Smooth muscle cell (in vitro differentiated cells): Measurements from ENCODE around the gene RETREG3. TPM values are rescaled to one million over a fixed set of nuclear protein-coding genes. Genes with fewer than 3 reads are reported as not detected.
A peak's percentile ranks its signal among the peaks of the same experiment; 100 is the strongest.

Experiments used
- DNase-seq: peaks from one replicate; lab custom pipeline; 2025; ENCODE audit not compliant: unreplicated experiment; lab: John Stamatoyannopoulos, UW
- H2AFZ ChIP-seq: fragments of 200-600 bp; sonication (generic); 2 replicates; pipeline ENCODE4 v1.6.0; 2016; ENCODE audit warnings: antibody characterized with exemption, low read depth, mild to moderate bottlenecking
- H3F3A ChIP-seq: fragments of 200-600 bp; sonication (generic); 2 replicates; pipeline ENCODE4 v1.6.0; 2017; ENCODE audit warnings: antibody characterized with exemption, low read depth
- H3K27ac ChIP-seq: fragments of 200-600 bp; sonication (generic); 2 replicates; pipeline ENCODE4 v1.5.1; 2016; ENCODE audit warnings: low read depth, mild to moderate bottlenecking
- H3K27me3 ChIP-seq: fragments of 200-600 bp; sonication (generic); 2 replicates; pipeline ENCODE4 v1.6.1; 2016; ENCODE audit warnings: low read depth, mild to moderate bottlenecking
- H3K36me3 ChIP-seq: fragments of 200-600 bp; sonication (generic); 2 replicates; pipeline ENCODE4 v1.5.1; 2016; ENCODE audit warnings: low read depth
- H3K4me1 ChIP-seq: fragments of 200-600 bp; sonication (generic); 2 replicates; pipeline ENCODE4 v1.5.1; 2016; ENCODE audit warnings: low read depth
- H3K4me2 ChIP-seq: fragments of 200-600 bp; sonication (generic); 2 replicates; pipeline ENCODE4 v1.6.0; 2016; ENCODE audit warnings: mild to moderate bottlenecking
- H3K4me3 ChIP-seq: fragments of 200-600 bp; sonication (generic); 2 replicates; pipeline ENCODE4 v1.5.1; 2016; ENCODE audit warnings: mild to moderate bottlenecking
- H3K79me2 ChIP-seq: fragments of 200-600 bp; sonication (generic); 2 replicates; pipeline ENCODE4 v1.6.0; 2016; ENCODE audit warnings: low read depth, mild to moderate bottlenecking
- H3K9ac ChIP-seq: fragments of 200-600 bp; sonication (generic); 2 replicates; pipeline ENCODE4 v1.6.0; 2016; ENCODE audit warnings: low read depth
- H3K9me3 ChIP-seq: fragments of 200-600 bp; sonication (generic); replicated peaks from 2 replicates; pipeline ENCODE4 v1.5.1; 2016; ENCODE audit warnings: low read depth
- H4K20me1 ChIP-seq: fragments of 200-600 bp; sonication (generic); 2 replicates; pipeline ENCODE4 v1.6.0; 2016; ENCODE audit warnings: low read depth
- WGBS: methylation state at CpG from one replicate; pipeline ENCODE4 v1.1.7; 2016; ENCODE audit warnings: low lambda C conversion rate; 5-methylcytosine and 5-hydroxymethylcytosine counted together
- polyA plus RNA-seq: library from polyadenylated mRNA; unstranded; fragments of >200 nt; fragmentation: Nextera tagmentation; extraction: Ambion mirVana; gene quantifications from 2 replicates; pipeline ENCODE4 v1.2.1, GENCODE V29; 2016
- total RNA-seq: library from RNA; depleted of rRNA; stranded (reverse); fragments of >200 nt; gene quantifications from 2 replicates; pipeline ENCODE4 v1.2.3, GENCODE V29; 2014
- TF ChIP-seq, protein P1 (sequence below): fragments of 200-600 bp; sonication (generic); IDR thresholded peaks from 2 replicates; pipeline ENCODE4 v1.5.1; 2017; ENCODE audit warnings: borderline replicate concordance, mild to moderate bottlenecking, antibody characterized with exemption; ENCODE audit not compliant: insufficient read depth, poor library complexity, severe bottlenecking

The RETREG3 gene
- total and polyA plus RNA-seq, 2 experiments from 2014 or later: 32.6 to 40.4 TPM

DNA sequence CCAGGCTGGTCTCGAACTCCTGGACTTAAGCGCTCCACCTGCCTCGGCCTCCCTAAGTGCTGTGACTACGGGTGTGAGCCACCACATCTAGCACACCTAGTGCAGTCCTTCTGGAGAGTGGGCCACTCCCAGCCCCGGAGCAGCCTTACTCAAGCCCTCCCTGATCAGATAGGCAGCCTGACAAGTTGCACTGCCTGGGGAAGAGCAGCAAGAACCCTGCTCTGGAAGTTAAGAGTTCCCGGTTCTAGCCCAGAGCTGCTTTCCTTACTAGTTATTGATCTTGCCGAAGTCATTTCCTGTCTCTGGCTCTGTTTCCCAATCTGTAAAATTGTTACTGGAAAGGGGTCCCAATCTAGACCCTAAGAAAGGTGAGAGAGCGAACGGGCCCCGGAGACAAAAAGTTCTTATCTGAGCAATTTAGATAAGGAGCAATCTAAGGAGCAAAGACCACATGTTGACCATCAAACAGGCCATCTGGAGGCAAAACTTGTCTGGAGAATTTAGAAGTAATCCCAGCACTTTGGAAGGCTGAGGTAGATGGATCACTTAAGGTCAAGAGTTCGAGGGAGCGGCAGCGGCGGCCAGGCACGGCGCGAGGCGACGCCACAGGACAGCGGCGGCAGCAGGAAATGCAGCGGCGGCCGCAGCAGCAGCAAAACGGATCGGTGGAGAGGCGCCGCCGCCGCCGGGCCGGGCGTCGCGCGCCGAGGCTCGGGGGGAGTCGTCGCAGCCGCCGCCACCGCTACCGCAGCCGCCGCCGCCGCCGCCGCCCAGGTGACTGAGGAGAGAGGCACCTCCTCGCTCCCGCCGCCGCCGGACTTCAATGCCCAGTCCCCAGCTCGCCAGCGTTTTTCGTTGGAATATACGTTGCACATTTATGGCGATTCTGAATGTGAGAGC lies 77.5 kb downstream of the RETREG3 start:
- H3K4me3 ChIP-seq: peak overlapping the region; percentile 69
- no peaks in the 10 kb centered on the region for H3K9me3 ChIP-seq
- no peaks in the 10 kb centered on the region for H3K79me2 ChIP-seq
- H3K27me3 ChIP-seq: no peaks in the 10 kb centered on the region
- H3K4me2 ChIP-seq: peak overlapping the region; percentile 91
- no peaks in the 10 kb centered on the region for H3K36me3 ChIP-seq
- TF ChIP-seq, protein P1, sequence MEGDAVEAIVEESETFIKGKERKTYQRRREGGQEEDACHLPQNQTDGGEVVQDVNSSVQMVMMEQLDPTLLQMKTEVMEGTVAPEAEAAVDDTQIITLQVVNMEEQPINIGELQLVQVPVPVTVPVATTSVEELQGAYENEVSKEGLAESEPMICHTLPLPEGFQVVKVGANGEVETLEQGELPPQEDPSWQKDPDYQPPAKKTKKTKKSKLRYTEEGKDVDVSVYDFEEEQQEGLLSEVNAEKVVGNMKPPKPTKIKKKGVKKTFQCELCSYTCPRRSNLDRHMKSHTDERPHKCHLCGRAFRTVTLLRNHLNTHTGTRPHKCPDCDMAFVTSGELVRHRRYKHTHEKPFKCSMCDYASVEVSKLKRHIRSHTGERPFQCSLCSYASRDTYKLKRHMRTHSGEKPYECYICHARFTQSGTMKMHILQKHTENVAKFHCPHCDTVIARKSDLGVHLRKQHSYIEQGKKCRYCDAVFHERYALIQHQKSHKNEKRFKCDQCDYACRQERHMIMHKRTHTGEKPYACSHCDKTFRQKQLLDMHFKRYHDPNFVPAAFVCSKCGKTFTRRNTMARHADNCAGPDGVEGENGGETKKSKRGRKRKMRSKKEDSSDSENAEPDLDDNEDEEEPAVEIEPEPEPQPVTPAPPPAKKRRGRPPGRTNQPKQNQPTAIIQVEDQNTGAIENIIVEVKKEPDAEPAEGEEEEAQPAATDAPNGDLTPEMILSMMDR: peak; percentile 31
- H4K20me1 ChIP-seq: no peaks in the 10 kb centered on the region
- DNase-seq: no peak
- H2AFZ ChIP-seq: no peak overlapping the region
- no peak overlapping the region for H3K9ac ChIP-seq
- peaks cover 17% of the 10 kb centered on the region for H3F3A ChIP-seq
- H3K27ac ChIP-seq: no peak overlapping the region
- WGBS: 10% methylated on average over 59 of the region's 60 CpGs
- no peaks in the 10 kb centered on the region for H3K4me1 ChIP-seq

DNA sequence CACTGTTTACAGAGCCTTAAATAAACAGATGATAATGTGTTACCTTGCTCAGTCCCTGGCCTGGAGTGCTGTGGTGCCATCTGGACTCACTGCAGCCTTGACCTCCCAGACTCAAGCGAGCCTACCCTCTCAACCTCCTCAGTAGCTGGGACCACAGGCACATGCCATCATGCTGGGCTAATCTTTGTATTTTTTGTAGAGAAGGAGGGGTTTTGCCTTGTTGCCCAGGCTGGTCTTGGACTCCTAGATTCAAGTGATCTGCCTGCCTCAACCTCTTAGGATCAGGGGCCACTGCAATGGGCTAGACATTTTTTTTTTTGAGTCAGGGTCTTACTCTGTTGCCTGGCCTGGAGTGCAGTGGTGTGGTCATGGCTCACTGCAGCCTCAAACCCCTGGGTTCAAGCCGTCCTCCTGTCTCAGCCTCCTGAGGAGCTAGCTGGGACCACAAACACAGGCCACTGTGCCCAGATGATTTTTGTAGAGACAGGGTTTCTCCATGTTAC lies 78.2 kb downstream of the RETREG3 start:
- H3K4me2 ChIP-seq: no peak overlapping the region
- TF ChIP-seq, protein P1: no peak
- H2AFZ ChIP-seq: no peak overlapping the region
- no peak overlapping the region for H3K27ac ChIP-seq
- H3K36me3 ChIP-seq: no peaks in the 10 kb centered on the region
- H3K4me1 ChIP-seq: no peaks in the 10 kb centered on the region
- no peak overlapping the region for H3K9ac ChIP-seq
- no peaks in the 10 kb centered on the region for H3K27me3 ChIP-seq
- no peaks in the 10 kb centered on the region for H3K79me2 ChIP-seq
- H4K20me1 ChIP-seq: no peaks in the 10 kb centered on the region
- DNase-seq: no peak
- WGBS: 82% methylated on average over 2 of the region's 2 CpGs
- H3K4me3 ChIP-seq: no peak overlapping the region
- H3K9me3 ChIP-seq: no peaks in the 10 kb centered on the region
- peaks cover 17% of the 10 kb centered on the region for H3F3A ChIP-seq

Other genes with a start within 250 kb of the RETREG3 start
- 85.6 and 97.7 TPM in 2 replicates for gene STAT3, start 220.9 kb downstream of the RETREG3 start, total RNA-seq
- 87.7 and 112 TPM in 2 replicates for gene STAT3, start 220.9 kb downstream of the RETREG3 start, polyA plus RNA-seq
- gene CAVIN1, start 186.1 kb downstream of the RETREG3 start, total RNA-seq: 116 and 117 TPM in 2 replicates
- 237 and 255 TPM in 2 replicates for gene CAVIN1, start 186.1 kb downstream of the RETREG3 start, polyA plus RNA-seq
- 31.9 and 54.7 TPM in 2 replicates for gene ATP6V0A1, start 150.5 kb downstream of the RETREG3 start, total RNA-seq
- 27.3 and 34.0 TPM in 2 replicates for gene ATP6V0A1, start 150.5 kb downstream of the RETREG3 start, polyA plus RNA-seq
- 23.0 and 27.2 TPM in 2 replicates for gene NAGLU, start 73.1 kb downstream of the RETREG3 start, total RNA-seq
- 39.9 and 51.6 TPM in 2 replicates for gene NAGLU, start 73.1 kb downstream of the RETREG3 start, polyA plus RNA-seq
- 0.40 TPM in 1 of 2 replicates, not detected in the other for gene HSD17B1, start 56.5 kb downstream of the RETREG3 start, total RNA-seq
- gene HSD17B1, start 56.5 kb downstream of the RETREG3 start, polyA plus RNA-seq: 3.3 and 3.5 TPM in 2 replicates
- 16.0 and 23.2 TPM in 2 replicates for gene COASY, start 47.2 kb downstream of the RETREG3 start, total RNA-seq
- gene COASY, start 47.2 kb downstream of the RETREG3 start, polyA plus RNA-seq: 65.0 and 68.2 TPM in 2 replicates
- 21.6 and 30.1 TPM in 2 replicates for gene MLX, start 42.3 kb downstream of the RETREG3 start, total RNA-seq
- gene MLX, start 42.3 kb downstream of the RETREG3 start, polyA plus RNA-seq: 21.1 and 26.4 TPM in 2 replicates
- gene PSMC3IP, start 31.6 kb downstream of the RETREG3 start, total RNA-seq: 5.2 and 5.3 TPM in 2 replicates
- gene PSMC3IP, start 31.6 kb downstream of the RETREG3 start, polyA plus RNA-seq: 7.7 and 10.0 TPM in 2 replicates
- gene TUBG1, start 309 bp upstream of the RETREG3 start, total RNA-seq: 31.6 and 38.7 TPM in 2 replicates
- 91.2 and 102 TPM in 2 replicates for gene TUBG1, start 309 bp upstream of the RETREG3 start, polyA plus RNA-seq
- 23.1 and 28.2 TPM in 2 replicates for gene TUBG2, start 49.9 kb upstream of the RETREG3 start, total RNA-seq
- gene TUBG2, start 49.9 kb upstream of the RETREG3 start, polyA plus RNA-seq: 42.3 and 54.6 TPM in 2 replicates
- gene PLEKHH3, start 67.6 kb upstream of the RETREG3 start, total RNA-seq: 5.0 and 13.3 TPM in 2 replicates
- 23.6 and 23.7 TPM in 2 replicates for gene PLEKHH3, start 67.6 kb upstream of the RETREG3 start, polyA plus RNA-seq
- 10.1 TPM in 1 of 2 replicates, not detected in the other for gene CCR10, start 72.5 kb upstream of the RETREG3 start, total RNA-seq
- gene CCR10, start 72.5 kb upstream of the RETREG3 start, polyA plus RNA-seq: 2.0 and 3.8 TPM in 2 replicates
- gene CNTNAP1, start 73.2 kb upstream of the RETREG3 start, total RNA-seq: 7.1 and 9.5 TPM in 2 replicates
- gene CNTNAP1, start 73.2 kb upstream of the RETREG3 start, polyA plus RNA-seq: 2.0 and 4.5 TPM in 2 replicates
- gene EZH1, start 135.7 kb upstream of the RETREG3 start, total RNA-seq: 15.6 and 19.4 TPM in 2 replicates
- gene EZH1, start 135.7 kb upstream of the RETREG3 start, polyA plus RNA-seq: 8.0 and 10.0 TPM in 2 replicates
- gene RAMP2, start 151.9 kb upstream of the RETREG3 start, total RNA-seq: 8.6 and 8.9 TPM in 2 replicates
- gene RAMP2, start 151.9 kb upstream of the RETREG3 start, polyA plus RNA-seq: 22.0 and 25.7 TPM in 2 replicates
- 91.0 and 108 TPM in 2 replicates for gene VPS25, start 164.1 kb upstream of the RETREG3 start, total RNA-seq
- 129 and 139 TPM in 2 replicates for gene VPS25, start 164.1 kb upstream of the RETREG3 start, polyA plus RNA-seq
- 0.22 and 0.49 TPM in 2 replicates for gene WNK4, start 171.2 kb upstream of the RETREG3 start, total RNA-seq
- 0.39 TPM in 1 of 2 replicates, not detected in the other for gene WNK4, start 171.2 kb upstream of the RETREG3 start, polyA plus RNA-seq
- gene COA3, start 189.3 kb upstream of the RETREG3 start, total RNA-seq: 71.1 and 106 TPM in 2 replicates
- 127 and 147 TPM in 2 replicates for gene COA3, start 189.3 kb upstream of the RETREG3 start, polyA plus RNA-seq
- gene CNTD1, start 189.5 kb upstream of the RETREG3 start, total RNA-seq: not detected in 2 replicates
- gene CNTD1, start 189.5 kb upstream of the RETREG3 start, polyA plus RNA-seq: 0.17 and 0.71 TPM in 2 replicates
- 57.5 and 66.5 TPM in 2 replicates for gene BECN1, start 214.9 kb upstream of the RETREG3 start, total RNA-seq
- gene BECN1, start 214.9 kb upstream of the RETREG3 start, polyA plus RNA-seq: 54.8 and 61.9 TPM in 2 replicates
- 56.5 and 67.1 TPM in 2 replicates for gene PSME3, start 224.0 kb upstream of the RETREG3 start, total RNA-seq
- 85.3 and 87.0 TPM in 2 replicates for gene PSME3, start 224.0 kb upstream of the RETREG3 start, polyA plus RNA-seq
- gene AOC2, start 235.2 kb upstream of the RETREG3 start, total RNA-seq: 1.6 and 2.3 TPM in 2 replicates
- gene AOC2, start 235.2 kb upstream of the RETREG3 start, polyA plus RNA-seq: 0.91 and 2.1 TPM in 2 replicates
- gene AOC3, start 241.8 kb upstream of the RETREG3 start, total RNA-seq: 0.63 and 0.90 TPM in 2 replicates
- gene AOC3, start 241.8 kb upstream of the RETREG3 start, polyA plus RNA-seq: 0.65 and 1.5 TPM in 2 replicates